ENCODE data around the gene SLC5A2.
A peak's percentile ranks its signal among the peaks of the same experiment; 100 is the strongest.

The SLC5A2 gene

GRCh38 chr16:31459687-31460581 is 23.0 kb upstream of the SLC5A2 start:
- DNase-seq (ENCODE audit: low read depth, low spot score): peak; percentile 99

- peak; percentile 58 for DNase-seq (ENCODE audit: low read depth, low spot score)
Measured at GRCh38 chr16:31460582-31461002, 22.3 kb upstream of the SLC5A2 start.

GRCh38 chr16:31461201-31461920 is 21.6 kb upstream of the SLC5A2 start:
- DNase-seq (ENCODE audit: low read depth, low spot score): no peak

GRCh38 chr16:31461921-31462804 is 20.8 kb upstream of the SLC5A2 start:
- no peak for DNase-seq (ENCODE audit: low read depth, low spot score)

GRCh38 chr16:31464348-31464769 is 18.6 kb upstream of the SLC5A2 start:
- no peak for DNase-seq (ENCODE audit: low read depth, low spot score)

- no peak for DNase-seq (ENCODE audit: low read depth, low spot score)
Measured at GRCh38 chr16:31464781-31465260, 18.1 kb upstream of the SLC5A2 start.

GRCh38 chr16:31465788-31466370 is 17.0 kb upstream of the SLC5A2 start:
- DNase-seq (ENCODE audit: low read depth, low spot score): no peak

GRCh38 chr16:31466381-31466841 is 16.5 kb upstream of the SLC5A2 start:
- no peak for DNase-seq (ENCODE audit: low read depth, low spot score)

GRCh38 chr16:31467151-31467773 is 15.7 kb upstream of the SLC5A2 start:
- no peak for DNase-seq (ENCODE audit: low read depth, low spot score)

GRCh38 chr16:31467858-31468257 is 15.1 kb upstream of the SLC5A2 start:
- DNase-seq (ENCODE audit: low read depth, low spot score): no peak

- no peak for DNase-seq (ENCODE audit: low read depth, low spot score)
Measured at GRCh38 chr16:31470615-31471014, 12.3 kb upstream of the SLC5A2 start.

GRCh38 chr16:31471241-31471874 is 11.6 kb upstream of the SLC5A2 start:
- DNase-seq (ENCODE audit: low read depth, low spot score): no peak

- DNase-seq (ENCODE audit: low read depth, low spot score): peak; percentile 93
Measured at GRCh38 chr16:31471875-31472708, 10.8 kb upstream of the SLC5A2 start, which contains the start of gene TGFB1I1. Gene TGFB1I1 (plus strand): TSS chr16:31472152. CDS start chr16:31472189, 37 bp downstream.

- DNase-seq (ENCODE audit: low read depth, low spot score): peak; percentile 96
Measured at GRCh38 chr16:31472709-31473203, 10.2 kb upstream of the SLC5A2 start.

- DNase-seq (ENCODE audit: low read depth, low spot score): no peak
Measured at GRCh38 chr16:31473264-31473984, 9.5 kb upstream of the SLC5A2 start.

GRCh38 chr16:31474173-31474714 is 8.7 kb upstream of the SLC5A2 start:
- peak; percentile 79 for DNase-seq (ENCODE audit: low read depth, low spot score)

- no peak for DNase-seq (ENCODE audit: low read depth, low spot score)
Measured at GRCh38 chr16:31474773-31475738, 7.9 kb upstream of the SLC5A2 start.

Data from astrocyte of the hippocampus (primary cell).